ENCODE measurements around the gene STX11.

DNA sequence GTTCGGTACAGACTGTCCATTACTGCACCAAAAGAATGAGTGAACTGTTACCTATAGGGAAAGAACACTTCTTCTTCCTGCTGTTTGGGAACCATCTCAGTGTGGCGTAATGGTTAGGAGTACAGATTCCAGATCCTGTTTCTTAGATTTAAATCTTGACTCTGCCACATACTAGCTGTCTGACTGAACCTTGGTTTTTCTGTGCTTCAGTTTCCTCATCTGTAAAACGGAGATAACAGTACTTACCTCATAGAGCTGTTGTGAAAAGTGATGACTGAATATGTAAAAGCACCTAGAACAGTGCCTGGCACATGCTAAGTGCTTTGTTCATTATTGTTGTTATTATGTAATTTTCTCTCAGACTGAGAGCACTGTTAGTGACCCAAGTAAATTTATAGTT lies 39.8 kb downstream of the STX11 start:
- TF ChIP-seq, protein P1, sequence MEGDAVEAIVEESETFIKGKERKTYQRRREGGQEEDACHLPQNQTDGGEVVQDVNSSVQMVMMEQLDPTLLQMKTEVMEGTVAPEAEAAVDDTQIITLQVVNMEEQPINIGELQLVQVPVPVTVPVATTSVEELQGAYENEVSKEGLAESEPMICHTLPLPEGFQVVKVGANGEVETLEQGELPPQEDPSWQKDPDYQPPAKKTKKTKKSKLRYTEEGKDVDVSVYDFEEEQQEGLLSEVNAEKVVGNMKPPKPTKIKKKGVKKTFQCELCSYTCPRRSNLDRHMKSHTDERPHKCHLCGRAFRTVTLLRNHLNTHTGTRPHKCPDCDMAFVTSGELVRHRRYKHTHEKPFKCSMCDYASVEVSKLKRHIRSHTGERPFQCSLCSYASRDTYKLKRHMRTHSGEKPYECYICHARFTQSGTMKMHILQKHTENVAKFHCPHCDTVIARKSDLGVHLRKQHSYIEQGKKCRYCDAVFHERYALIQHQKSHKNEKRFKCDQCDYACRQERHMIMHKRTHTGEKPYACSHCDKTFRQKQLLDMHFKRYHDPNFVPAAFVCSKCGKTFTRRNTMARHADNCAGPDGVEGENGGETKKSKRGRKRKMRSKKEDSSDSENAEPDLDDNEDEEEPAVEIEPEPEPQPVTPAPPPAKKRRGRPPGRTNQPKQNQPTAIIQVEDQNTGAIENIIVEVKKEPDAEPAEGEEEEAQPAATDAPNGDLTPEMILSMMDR (IDR thresholded peaks at IDR 0.05) = no peak
- TF ChIP-seq POLR2A (IDR thresholded peaks at IDR 0.05) = no peak
